A549 (cell line): ENCODE measurements around the gene ANKRD23.

Experiments
- CEBPB ChIP-seq, 2 experiments: fragments of >200 bp in 1 of 2; sonication (Bioruptor Twin) in 1 of 2; formaldehyde crosslinking in 1 of 2; IDR thresholded peaks; 2 replicates each; pipeline ENCODE4 v1.6.1; 2012 to 2016
- CHD2 ChIP-seq: fragments of 150-350 bp; IDR thresholded peaks from 2 replicates; pipeline ENCODE4 v1.6.1; 2014; ENCODE audit warnings: low read length; ENCODE audit not compliant: partially characterized antibody
- E2F6 ChIP-seq: IDR thresholded peaks from 2 replicates; pipeline ENCODE4 v1.6.1; 2012; ENCODE audit warnings: low read depth, borderline replicate concordance
- ESRRA ChIP-seq: fragments of 150-350 bp; IDR thresholded peaks from 2 replicates; pipeline ENCODE4 v1.6.1; 2014; ENCODE audit warnings: mild to moderate bottlenecking, low read length, borderline replicate concordance
- JUN ChIP-seq, 2 experiments: fragments of >200 bp; sonication (Bioruptor Twin); formaldehyde crosslinking; IDR thresholded peaks; 2 replicates in 1 of 2; 3 replicates in 1 of 2; pipeline ENCODE4 v1.6.1; 2016 to 2017
- NR3C1 ChIP-seq: fragments of >200 bp; sonication (Bioruptor Twin); formaldehyde crosslinking; IDR thresholded peaks from 3 replicates; pipeline ENCODE4 v1.6.1; 2017
- POLR2A ChIP-seq: IDR thresholded peaks from 2 replicates; pipeline ENCODE4 v1.6.1; 2012; ENCODE audit warnings: mild to moderate bottlenecking, low read length
- RAD21 ChIP-seq, 2 experiments: fragments of >200 bp in 1 of 2; sonication (Bioruptor Twin) in 1 of 2; formaldehyde crosslinking in 1 of 2; IDR thresholded peaks in 1 of 2; conservative IDR thresholded peaks in 1 of 2; 2 replicates in 1 of 2; 3 replicates in 1 of 2; pipeline ENCODE4 v1.6.1; 2012 to 2018; ENCODE audit warnings: inconsistent platforms in 1 of 2
- USF2 ChIP-seq: fragments of 450-650 bp; IDR thresholded peaks from 2 replicates; pipeline ENCODE4 v1.6.1; 2014; ENCODE audit warnings: antibody characterized with exemption
- TF ChIP-seq, protein P1 (sequence below): fragments of >200 bp; sonication (Bioruptor Twin); formaldehyde crosslinking; IDR thresholded peaks from 3 replicates; pipeline ENCODE4 v1.5.1; 2016
- TF ChIP-seq, protein P2 (sequence below): fragments of >200 bp; sonication (Bioruptor Twin); formaldehyde crosslinking; IDR thresholded peaks from 3 replicates; pipeline ENCODE4 v1.6.1; 2016

- TF ChIP-seq RAD21 (conservative IDR thresholded peaks at IDR 0.05 in 1 of 2, IDR thresholded peaks at IDR 0.05 in 1 of 2) (no peak), POLR2A (no peak), CHD2 (no peak), JUN (IDR thresholded peaks at IDR 0.05) (no peak), CEBPB (IDR thresholded peaks at IDR 0.05) (no peak), ESRRA (no peak), E2F6 (no peak), NR3C1 (no peak), USF2 (no peak)
- TF ChIP-seq, protein P1, sequence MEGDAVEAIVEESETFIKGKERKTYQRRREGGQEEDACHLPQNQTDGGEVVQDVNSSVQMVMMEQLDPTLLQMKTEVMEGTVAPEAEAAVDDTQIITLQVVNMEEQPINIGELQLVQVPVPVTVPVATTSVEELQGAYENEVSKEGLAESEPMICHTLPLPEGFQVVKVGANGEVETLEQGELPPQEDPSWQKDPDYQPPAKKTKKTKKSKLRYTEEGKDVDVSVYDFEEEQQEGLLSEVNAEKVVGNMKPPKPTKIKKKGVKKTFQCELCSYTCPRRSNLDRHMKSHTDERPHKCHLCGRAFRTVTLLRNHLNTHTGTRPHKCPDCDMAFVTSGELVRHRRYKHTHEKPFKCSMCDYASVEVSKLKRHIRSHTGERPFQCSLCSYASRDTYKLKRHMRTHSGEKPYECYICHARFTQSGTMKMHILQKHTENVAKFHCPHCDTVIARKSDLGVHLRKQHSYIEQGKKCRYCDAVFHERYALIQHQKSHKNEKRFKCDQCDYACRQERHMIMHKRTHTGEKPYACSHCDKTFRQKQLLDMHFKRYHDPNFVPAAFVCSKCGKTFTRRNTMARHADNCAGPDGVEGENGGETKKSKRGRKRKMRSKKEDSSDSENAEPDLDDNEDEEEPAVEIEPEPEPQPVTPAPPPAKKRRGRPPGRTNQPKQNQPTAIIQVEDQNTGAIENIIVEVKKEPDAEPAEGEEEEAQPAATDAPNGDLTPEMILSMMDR, result no peak
- TF ChIP-seq, protein P2, sequence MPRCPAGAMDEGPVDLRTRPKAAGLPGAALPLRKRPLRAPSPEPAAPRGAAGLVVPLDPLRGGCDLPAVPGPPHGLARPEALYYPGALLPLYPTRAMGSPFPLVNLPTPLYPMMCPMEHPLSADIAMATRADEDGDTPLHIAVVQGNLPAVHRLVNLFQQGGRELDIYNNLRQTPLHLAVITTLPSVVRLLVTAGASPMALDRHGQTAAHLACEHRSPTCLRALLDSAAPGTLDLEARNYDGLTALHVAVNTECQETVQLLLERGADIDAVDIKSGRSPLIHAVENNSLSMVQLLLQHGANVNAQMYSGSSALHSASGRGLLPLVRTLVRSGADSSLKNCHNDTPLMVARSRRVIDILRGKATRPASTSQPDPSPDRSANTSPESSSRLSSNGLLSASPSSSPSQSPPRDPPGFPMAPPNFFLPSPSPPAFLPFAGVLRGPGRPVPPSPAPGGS, result no peak
Observed at GRCh38 chr2:96811917-96812316, 31.9 kb downstream of the ANKRD23 start.
